K562 (cell line): ENCODE measurements around the gene GJC2. TPM values are rescaled to one million over a fixed set of nuclear protein-coding genes. Genes with fewer than 3 reads are reported as not detected.
"Not testable (repeated sequence)": the region's sequence is repeated elsewhere in the genome, so short reads cannot be mapped to it uniquely, and the experiment has no call there.

Experiments used
- ATAC-seq: fragments of 200-7000 bp; cut with Tn5 transposase; 3 replicates; pipeline ENCODE4 v1.9.1; 2020; ENCODE audit warnings: moderate library complexity
- BruUV-seq: library from RNA; stranded (reverse); fragments of 400-500 nt; replicated peaks from 2 replicates; lab custom pipeline; 2021; lab: Mats Ljungman, UMichigan
- CTCF ChIA-PET: fragments of 300-600 bp; formaldehyde crosslinking; extraction: SDS; loops from one replicate; lab custom pipeline; 2021; ENCODE audit warnings: low intra/inter-chr PET ratio; lab: Yijun Ruan, JAX
- POLR2A ChIA-PET: fragments of 300-600, 350-650 bp; sonication (Branson Sonifier 250); formaldehyde crosslinking; extraction: SDS; loops from one replicate; lab custom pipeline; 2021; ENCODE audit warnings: antibody characterized with exemption, inconsistent platforms; lab: Yijun Ruan, JAX
- DNase-seq, 4 experiments: peaks; one replicate each; pipeline versions ENCODE4 v3.0.0 to v3.0.0-alpha.2; 2011 to 2018; ENCODE audit warnings: low spot score in 3 of 4, mixed read lengths in 3 of 4; ENCODE audit errors: extremely low read depth in 1 of 4
- FAIRE-seq: peaks from 2 replicates; lab custom pipeline; 2011; peaks lifted over from hg19 to GRCh38; lab: Jason Lieb, UNC
- H2AFZ ChIP-seq: 2 replicates; pipeline ENCODE4 v1.6.0; 2011; ENCODE audit warnings: low read depth, low read length, control low read depth, inconsistent platforms
- H3K27ac ChIP-seq: fragments of 200-600 bp; 3 replicates; pipeline ENCODE4 v1.8.0; 2011; ENCODE audit warnings: low read depth, mild to moderate bottlenecking, control low read depth, inconsistent platforms, low read length, moderate library complexity, mixed read lengths; ENCODE audit errors: extremely low read depth
- H3K27me3 ChIP-seq, 2 experiments: fragments of 300-600 bp in 1 of 2; 2 replicates in 1 of 2; 3 replicates in 1 of 2; pipeline versions ENCODE4 v1.6.0 to v1.8.0; 2011; ENCODE audit warnings: inconsistent platforms in 2 of 2, low read length in 2 of 2, mild to moderate bottlenecking in 1 of 2, mixed read lengths in 1 of 2, moderate library complexity in 1 of 2; ENCODE audit not compliant: control insufficient read depth in 2 of 2, insufficient read depth in 2 of 2
- H3K36me3 ChIP-seq: fragments of 300-600 bp; 3 replicates; pipeline ENCODE4 v1.8.0; 2011; ENCODE audit warnings: mild to moderate bottlenecking, low read length, inconsistent platforms; ENCODE audit not compliant: control insufficient read depth, insufficient read depth
- H3K4me1 ChIP-seq, 2 experiments: fragments of 200-600 bp in 1 of 2; replicated peaks in 1 of 2; 2 replicates in 1 of 2; 3 replicates in 1 of 2; pipeline versions ENCODE4 v1.5.1 to v1.8.0; 2011; ENCODE audit warnings: inconsistent platforms in 2 of 2, low read length in 2 of 2, mild to moderate bottlenecking in 1 of 2, mixed read lengths in 1 of 2, moderate library complexity in 1 of 2; ENCODE audit not compliant: control insufficient read depth in 2 of 2, insufficient read depth in 2 of 2
- H3K4me2 ChIP-seq: 2 replicates; pipeline ENCODE4 v1.6.1; 2011; ENCODE audit warnings: low read length, control low read depth, inconsistent platforms, mixed read lengths; ENCODE audit not compliant: insufficient read depth
- H3K4me3 ChIP-seq: fragments of 200-600 bp; sonication (generic), shearing (Covaris generic); 2 replicates; pipeline ENCODE4 v1.5.1; 2016; ENCODE audit warnings: control low read depth, inconsistent platforms
- H3K79me2 ChIP-seq: fragments of 200-600 bp; 3 replicates; pipeline ENCODE4 v1.8.0; 2011; ENCODE audit warnings: low read length, inconsistent platforms; ENCODE audit not compliant: control insufficient read depth, insufficient read depth
- H3K9ac ChIP-seq, 2 experiments: 2 replicates each; pipeline versions ENCODE4 v1.6.0 to v1.6.1; 2011; ENCODE audit warnings: low read depth in 2 of 2, low read length in 2 of 2, control low read depth in 1 of 2, inconsistent platforms in 1 of 2, mild to moderate bottlenecking in 1 of 2, mixed read lengths in 1 of 2; ENCODE audit not compliant: insufficient read depth in 1 of 2
- H3K9me1 ChIP-seq: one replicate; pipeline ENCODE4 v1.6.0; 2011; ENCODE audit warnings: inconsistent platforms, mild to moderate bottlenecking, low read length, moderate library complexity; ENCODE audit not compliant: control insufficient read depth, insufficient read depth
- H3K9me3 ChIP-seq: replicated peaks from 2 replicates; pipeline ENCODE4 v1.5.1; 2011; ENCODE audit warnings: low read depth, low read length, inconsistent platforms; ENCODE audit not compliant: control insufficient read depth, insufficient read depth
- H4K20me1 ChIP-seq: replicated peaks from 2 replicates; pipeline ENCODE4 v1.6.1; 2011; ENCODE audit warnings: low read length, inconsistent platforms, mixed read lengths; ENCODE audit not compliant: control insufficient read depth, insufficient read depth
- CCNT2 ChIP-seq: IDR thresholded peaks from 2 replicates; pipeline ENCODE4 v1.6.1; 2011; ENCODE audit warnings: borderline replicate concordance, low read depth, mild to moderate bottlenecking, moderate library complexity, mixed read lengths, low read length; ENCODE audit not compliant: insufficient read length; ENCODE audit errors: extremely low read depth
- CREM ChIP-seq: IDR thresholded peaks from 2 replicates; pipeline ENCODE4 v1.6.1; 2014; ENCODE audit warnings: antibody characterized with exemption, low read depth
- KLF13 ChIP-seq: fragments of 450-650 bp; IDR thresholded peaks from 2 replicates; pipeline ENCODE4 v1.6.1; 2016; ENCODE audit warnings: missing genetic modification characterization, low read depth, mild to moderate bottlenecking, missing compliant biosample characterization, moderate library complexity, borderline replicate concordance
- MYC ChIP-seq, 2 experiments: fragments of 250-450 bp in 1 of 2; sonication (Bioruptor Pico) in 1 of 2; IDR thresholded peaks; 2 replicates each; pipeline versions ENCODE4 v1.5.1 to v1.6.1; 2012 to 2021; ENCODE audit warnings: low read depth in 2 of 2, borderline replicate concordance in 1 of 2, improper control_type of control experiment in 1 of 2, low read length in 1 of 2, mild to moderate bottlenecking in 1 of 2, moderate library complexity in 1 of 2
- RB1 ChIP-seq: fragments of 450-650 bp; IDR thresholded peaks from 2 replicates; pipeline ENCODE4 v1.6.1; 2017; ENCODE audit warnings: low read depth, mild to moderate bottlenecking
- RBFOX2 ChIP-seq: fragments of 200-400 bp; formaldehyde crosslinking; IDR thresholded peaks from 2 replicates; pipeline ENCODE4 v1.6.1; 2017; ENCODE audit warnings: low read depth, mild to moderate bottlenecking, low read length, moderate library complexity
- SP1 ChIP-seq: sonication (generic); formaldehyde crosslinking; IDR thresholded peaks from 2 replicates; pipeline ENCODE4 v1.8.1; 2022; ENCODE audit warnings: mild to moderate bottlenecking, missing genetic modification reagents
- TFAP4 ChIP-seq: sonication (generic); formaldehyde crosslinking; IDR thresholded peaks from 2 replicates; pipeline ENCODE4 v1.8.0; 2022; ENCODE audit warnings: missing genetic modification reagents, mild to moderate bottlenecking, moderate library complexity, borderline replicate concordance
- ZBTB9 ChIP-seq: fragments of 450-650 bp; formaldehyde crosslinking; IDR thresholded peaks from 2 replicates; pipeline ENCODE4 v1.4.0; 2020; ENCODE audit warnings: mild to moderate bottlenecking, moderate library complexity
- WGBS: fragments of 100-300 bp; shearing (Covaris generic); methylation state at CpG from one replicate; pipeline ENCODE4 v1.1.6; 2016; ENCODE audit warnings: low coverage, mixed read lengths; ENCODE audit not compliant: insufficient coverage; ENCODE audit errors: missing lambda C conversion rate; 5-methylcytosine and 5-hydroxymethylcytosine counted together
- in situ Hi-C: fragments of 300-500 bp; cut with MboI; formaldehyde crosslinking; loops from 4 replicates; pipeline ENCODE4 v1.15.0; 2018; ENCODE audit warnings: inconsistent platforms, mixed read lengths
- intact Hi-C: fragments of 100-400 bp; cut with micrococcal nuclease; formaldehyde crosslinking; loops from 2 replicates; pipeline ENCODE4 v1.14.2; 2022
- polyA plus RNA-seq, 8 experiments: library from polyadenylated mRNA; depleted of rRNA in 4 of 8; stranded (reverse) in 5 of 8; unstranded in 3 of 8; fragments of >200 nt; fragmentation: Nextera tagmentation in 2 of 8; fragmentation: Illumina TruSeq in 1 of 8; extraction: Ambion mirVana in 2 of 8; extraction: Trizol in 1 of 8; gene quantifications; 2 replicates each; pipeline versions ENCODE4 v1.2.1 to v1.2.3, GENCODE V29; 2011 to 2014; ENCODE audit warnings: inconsistent platforms in 1 of 8, missing spikeins in 1 of 8
- total RNA-seq, 7 experiments: library from RNA; depleted of rRNA in 6 of 7; stranded (reverse); fragments of >200 nt in 6 of 7; fragmentation: Illumina TruSeq in 2 of 7; extraction: Trizol in 2 of 7; gene quantifications; 2 replicates each; pipeline versions ENCODE4 v1.2.1 to v1.2.3, GENCODE V29; 2011 to 2021; ENCODE audit warnings: low replicate concordance in 1 of 7
- TF ChIP-seq, protein P1 (sequence below), 2 experiments: fragments of 450-650 bp in 1 of 2; sonication (generic) in 1 of 2; formaldehyde crosslinking; conservative IDR thresholded peaks; 2 replicates each; pipeline versions ENCODE4 v1.4.0 to v1.8.1; 2020 to 2022; ENCODE audit warnings: mild to moderate bottlenecking in 1 of 2, missing genetic modification reagents in 1 of 2
- TF ChIP-seq, protein P2 (sequence below): sonication (generic); formaldehyde crosslinking; IDR thresholded peaks from 2 replicates; pipeline ENCODE4 v1.8.0; 2022; ENCODE audit warnings: mild to moderate bottlenecking, missing genetic modification reagents
- TF ChIP-seq, protein P3 (sequence below): sonication (generic); formaldehyde crosslinking; IDR thresholded peaks from 2 replicates; pipeline ENCODE4 v1.9.0; 2022; ENCODE audit warnings: mild to moderate bottlenecking, missing genetic modification reagents

The GJC2 gene
- total and polyA plus RNA-seq, 9 of the 15 experiments (the other 6 are each of a cell fraction or from before 2014, with no cell fraction given), result 0.03 to 0.62 (median 0.11) TPM; not detected in 2

- FAIRE-seq; in situ Hi-C loops; H3K36me3 ChIP-seq; H3K27ac ChIP-seq; H3K79me2 ChIP-seq; BruUV-seq; intact Hi-C loops; H4K20me1 ChIP-seq; CTCF ChIA-PET; H2AFZ ChIP-seq; H3K9me3 ChIP-seq; H3K9me1 ChIP-seq; H3K4me3 ChIP-seq; H3K27me3 ChIP-seq; TF ChIP-seq MYC (CRISPR knock-in tag; IDR thresholded peaks at IDR 0.05; ENCODE audit: borderline replicate concordance, low read depth): not testable (repeated sequence)
- Histone ChIP-seq H3K9ac (peak overlapping the region in 1 of 2 experiments; percentile 47; a peak in 2 of 4 replicates), H3K4me2 (peak overlapping the region; percentile 53), H3K4me1 (peaks cover 14 to 64% of the 10 kb centered on the region in 2 experiments; a peak in 4 of 5 replicates)
- DNase-seq (peak; percentile 68 to 89 (median 82)), ATAC-seq (peak; percentile 78)
- POLR2A ChIA-PET, result interaction anchor here (0.6 to 2.2 kb wide), 14 partner anchors 7 to 286 kb away, joined by 3 to 19 read pairs (median 3); partner anchors contain the start of gene IBA57
- WGBS, result 20% methylated on average over 32 of the region's 69 CpGs
- TF ChIP-seq MYC (IDR thresholded peaks at IDR 0.05; ENCODE audit: low read depth, low read length) (peak; percentile 36; the same call in 1 of the 2 replicates), KLF13 (tag) (peak; percentile 66; the same call in 1 of the 2 replicates), TFAP4 (CRISPR knock-in tag) (peak; percentile 15; the same call in 1 of the 2 replicates), CREM (peak; percentile 46; the same call in 1 of the 2 replicates), CCNT2 (peak; percentile 29), ZBTB9 (CRISPR knock-in tag) (peak; percentile 56; the same call in 1 of the 2 replicates), SP1 (peak; percentile 100), RBFOX2 (peak; percentile 45; the same call in 1 of the 2 replicates), RB1 (peak; percentile 20; the same call in 1 of the 2 replicates)
- TF ChIP-seq, protein P1, sequence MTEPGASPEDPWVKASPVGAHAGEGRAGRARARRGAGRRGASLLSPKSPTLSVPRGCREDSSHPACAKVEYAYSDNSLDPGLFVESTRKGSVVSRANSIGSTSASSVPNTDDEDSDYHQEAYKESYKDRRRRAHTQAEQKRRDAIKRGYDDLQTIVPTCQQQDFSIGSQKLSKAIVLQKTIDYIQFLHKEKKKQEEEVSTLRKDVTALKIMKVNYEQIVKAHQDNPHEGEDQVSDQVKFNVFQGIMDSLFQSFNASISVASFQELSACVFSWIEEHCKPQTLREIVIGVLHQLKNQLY (CRISPR knock-in tag; conservative IDR thresholded peaks at IDR 0.05), result peak in 1 of 2 experiments; percentile 77; a peak in 1 of 4 replicates
- TF ChIP-seq, protein P2, sequence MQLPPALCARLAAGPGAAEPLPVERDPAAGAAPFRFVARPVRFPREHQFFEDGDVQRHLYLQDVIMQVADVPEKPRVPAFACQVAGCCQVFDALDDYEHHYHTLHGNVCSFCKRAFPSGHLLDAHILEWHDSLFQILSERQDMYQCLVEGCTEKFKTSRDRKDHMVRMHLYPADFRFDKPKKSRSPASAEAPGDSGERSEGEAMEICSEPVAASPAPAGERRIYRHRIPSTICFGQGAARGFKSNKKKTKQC (CRISPR knock-in tag), result peak; percentile 62; the same call in 1 of the 2 replicates
- TF ChIP-seq, protein P3, sequence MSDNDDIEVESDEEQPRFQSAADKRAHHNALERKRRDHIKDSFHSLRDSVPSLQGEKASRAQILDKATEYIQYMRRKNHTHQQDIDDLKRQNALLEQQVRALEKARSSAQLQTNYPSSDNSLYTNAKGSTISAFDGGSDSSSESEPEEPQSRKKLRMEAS (CRISPR knock-in tag), result peak; percentile 64; the same call in 1 of the 2 replicates
Measured at GRCh38 chr1:228173528-228174481, 24.1 kb downstream of the GJC2 start.
